GM21526 (cell line): ENCODE data around the gene RNU5D-1.
"Not testable (repeated sequence)": the region's sequence is repeated elsewhere in the genome, so short reads cannot be mapped to it uniquely, and the experiment has no call there.

ENCODE experiments used
- ATAC-seq: cut with Tn5 transposase; IDR thresholded peaks from one replicate; pipeline ENCODE4 v1.9.1; 2021; ENCODE audit warnings: moderate library complexity; ENCODE audit not compliant: unreplicated experiment, low FRiP score

RNU5D-1 gene

DNA sequence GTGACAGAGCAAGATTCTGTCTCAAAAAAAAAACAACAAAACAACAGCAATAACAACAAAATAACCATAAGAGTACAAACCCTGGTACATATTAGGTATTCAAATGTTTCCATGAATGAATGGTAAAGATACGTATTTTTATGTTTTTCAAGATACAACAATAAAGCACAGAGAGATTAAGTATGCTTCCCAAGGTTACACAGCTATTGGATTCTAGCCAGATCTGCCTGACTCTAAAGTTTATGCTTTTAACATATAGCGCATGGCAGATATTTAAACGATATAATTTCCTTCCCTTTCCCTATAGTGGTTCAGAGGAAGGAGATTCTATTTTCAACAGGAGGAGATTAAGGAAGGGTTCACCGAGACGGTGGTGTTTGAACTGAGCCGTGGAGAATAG lies 25.5 kb downstream of the RNU5D-1 start:
- no peak for ATAC-seq

DNA sequence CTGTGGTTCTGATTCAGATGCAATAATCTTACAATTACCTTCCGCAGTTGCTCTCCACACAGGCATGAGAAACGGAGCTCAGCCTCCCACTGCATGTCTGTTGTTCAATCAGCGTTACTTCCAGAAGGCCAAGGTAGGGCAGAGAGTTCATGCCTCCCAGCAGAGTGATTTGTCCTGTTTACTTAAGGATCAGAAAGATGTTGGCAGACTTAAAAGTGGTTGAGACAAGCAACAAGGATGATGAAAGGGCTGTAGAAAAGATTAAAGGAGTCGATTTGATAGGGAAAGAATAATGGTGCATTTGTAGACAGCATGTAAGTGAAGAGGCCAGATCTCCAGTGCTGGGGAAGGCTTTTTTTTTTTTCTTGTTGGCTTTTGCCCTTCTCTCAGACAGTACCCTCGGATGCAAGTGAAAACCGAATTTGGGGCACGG lies 29.8 kb downstream of the RNU5D-1 start:
- ATAC-seq, result no peak

DNA sequence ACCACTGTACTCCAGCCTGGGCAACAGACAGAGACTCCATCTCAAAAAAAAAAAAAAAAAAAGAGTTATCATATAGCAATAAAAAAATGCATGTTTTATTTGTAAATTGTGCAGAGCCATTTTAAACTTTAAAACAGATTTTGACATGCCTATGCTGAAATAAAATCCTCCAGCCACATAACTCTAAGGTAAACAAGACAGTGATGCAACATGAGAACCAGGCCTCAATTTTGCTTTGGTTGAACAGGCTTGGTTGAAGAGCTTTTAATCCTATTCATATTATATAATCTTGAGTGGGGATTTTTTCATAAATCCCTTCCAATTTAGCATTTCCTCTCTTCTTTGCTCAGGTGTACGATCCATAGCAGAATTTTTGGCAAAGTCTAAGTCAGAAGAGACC lies 30.4 kb downstream of the RNU5D-1 start:
- no peak for ATAC-seq

DNA sequence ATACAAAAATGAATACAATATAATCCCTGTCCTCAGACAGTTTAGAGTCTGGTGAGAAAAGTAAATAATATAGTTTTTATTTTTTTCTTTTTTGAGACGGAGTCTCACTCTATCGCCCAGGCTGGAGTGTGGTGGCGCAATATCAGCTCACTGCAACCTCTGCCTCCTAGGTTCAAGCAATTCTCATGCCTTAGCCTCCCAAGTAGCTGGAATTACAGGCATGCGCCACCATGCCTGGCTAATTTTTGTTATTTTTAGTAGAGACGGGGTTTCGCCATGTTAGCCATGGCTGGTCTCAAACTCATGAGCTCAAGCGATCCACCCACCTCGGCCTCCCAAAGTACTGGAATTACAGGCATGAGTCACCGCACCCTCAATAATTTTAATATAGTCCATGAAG lies 31.6 kb downstream of the RNU5D-1 start:
- not testable (repeated sequence) for ATAC-seq

DNA sequence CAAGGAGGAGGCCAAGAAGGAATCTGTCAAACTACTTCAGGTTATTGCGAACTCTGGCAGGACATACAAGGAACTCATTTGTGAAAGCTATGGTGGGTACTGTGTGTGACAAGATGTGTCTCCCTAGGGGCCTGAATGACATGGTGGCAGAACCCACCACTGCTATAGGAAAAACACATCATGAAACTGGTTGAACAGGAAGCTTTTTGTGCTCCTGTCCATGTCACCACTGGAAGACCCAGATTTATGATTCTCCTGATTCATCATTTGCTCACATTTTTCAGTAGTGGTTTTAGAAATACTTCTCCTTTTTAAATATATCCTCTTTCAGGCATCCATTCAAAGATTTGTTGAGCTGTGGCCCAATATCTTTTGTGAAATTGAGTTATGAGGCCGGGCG lies 32.8 kb downstream of the RNU5D-1 start:
- no peak for ATAC-seq

DNA sequence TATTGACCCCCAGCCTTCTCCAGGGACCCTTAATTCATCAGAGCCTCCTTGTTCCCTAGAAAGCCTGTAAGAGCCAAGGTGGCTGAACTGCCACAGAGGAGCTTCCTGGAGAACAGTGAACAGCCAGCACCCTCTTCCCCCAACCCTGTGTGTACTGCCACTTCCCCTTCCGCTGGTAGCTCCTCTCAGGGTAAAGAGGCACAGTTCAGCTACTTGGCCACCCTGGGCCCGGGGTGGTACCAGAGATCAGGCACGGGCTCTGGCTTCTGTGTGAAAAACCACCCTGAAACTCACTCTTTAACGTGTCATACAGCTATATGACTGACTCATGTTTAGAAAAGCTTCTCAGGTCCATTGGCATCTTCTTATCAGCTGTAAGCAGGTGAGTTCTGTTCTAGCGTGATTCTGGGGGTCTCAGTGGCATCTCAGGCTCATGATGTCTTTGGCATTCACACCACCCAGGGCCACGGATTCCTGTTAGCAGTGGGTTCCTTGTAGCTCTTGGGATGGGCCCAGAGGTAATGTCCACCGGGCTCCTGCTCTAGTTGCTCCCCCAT lies 34.1 kb downstream of the RNU5D-1 start:
- ATAC-seq, result no peak

DNA sequence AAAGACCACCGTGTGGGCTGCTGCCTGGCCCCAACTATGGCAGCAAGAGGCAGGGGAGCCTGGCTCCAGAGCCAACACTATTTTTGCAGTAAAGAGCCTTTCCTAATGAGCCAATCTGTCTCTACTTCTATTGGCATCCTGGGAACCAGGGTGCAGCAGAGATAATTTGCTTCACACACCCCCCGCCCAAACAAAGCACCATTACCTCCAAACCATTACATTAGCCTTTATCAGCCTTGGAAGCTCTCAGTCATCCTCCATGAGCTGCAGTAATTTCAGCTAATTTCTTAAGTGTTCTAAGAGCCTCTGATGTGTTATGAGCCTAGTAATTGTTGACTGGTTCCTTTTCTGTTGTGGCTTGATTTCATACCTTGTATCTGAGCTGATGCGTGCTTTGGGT lies 34.9 kb downstream of the RNU5D-1 start:
- ATAC-seq, result no peak

DNA sequence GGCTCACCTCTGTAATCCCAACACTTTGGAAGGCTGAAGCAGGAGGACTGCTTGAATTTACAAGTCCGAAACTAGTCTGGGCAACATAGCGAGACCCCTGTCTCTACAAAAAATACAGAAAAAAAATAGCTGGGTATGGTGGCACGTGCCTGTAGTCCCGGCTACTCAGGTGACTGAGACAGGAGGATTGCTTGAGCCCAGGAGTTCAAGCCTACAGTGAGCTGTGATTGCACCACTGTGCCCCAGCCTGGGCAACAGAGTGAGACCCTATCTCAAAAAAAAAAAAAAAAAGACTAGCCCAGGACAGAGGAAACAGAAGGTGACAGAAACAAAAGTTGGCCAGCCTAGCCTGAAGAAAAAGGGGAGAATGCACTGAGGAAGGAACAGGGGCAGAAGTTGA lies 35.3 kb downstream of the RNU5D-1 start:
- ATAC-seq, result no peak

DNA sequence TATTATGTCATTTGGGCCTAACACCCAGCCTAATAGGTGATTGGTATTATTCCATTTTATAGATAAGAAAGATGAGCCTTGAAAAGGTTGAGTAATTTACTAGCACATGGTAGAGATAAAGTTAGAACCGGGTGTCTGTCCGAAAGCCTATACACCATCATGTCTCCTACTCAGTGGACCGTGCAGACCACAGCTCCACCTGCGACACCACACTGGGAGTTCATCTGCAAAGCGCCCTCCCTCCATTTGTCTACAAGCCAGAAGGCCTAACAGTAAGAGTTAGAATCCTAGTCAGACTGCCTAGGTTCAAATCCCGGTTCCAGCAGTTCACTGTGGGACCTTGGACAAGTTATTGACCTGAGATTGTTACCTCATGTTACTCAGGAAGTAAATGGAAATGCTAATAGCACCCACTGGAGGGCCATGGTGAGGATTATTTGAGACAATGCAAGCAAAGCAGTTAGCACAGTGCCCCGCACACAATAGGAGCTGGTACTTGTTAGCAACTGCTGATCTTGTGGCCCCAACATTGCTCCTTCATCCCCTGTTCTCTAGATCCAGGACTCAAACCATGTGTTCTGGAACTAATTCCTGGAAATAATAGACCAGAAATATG lies 36.0 kb downstream of the RNU5D-1 start:
- ATAC-seq, result peak; percentile 53

DNA sequence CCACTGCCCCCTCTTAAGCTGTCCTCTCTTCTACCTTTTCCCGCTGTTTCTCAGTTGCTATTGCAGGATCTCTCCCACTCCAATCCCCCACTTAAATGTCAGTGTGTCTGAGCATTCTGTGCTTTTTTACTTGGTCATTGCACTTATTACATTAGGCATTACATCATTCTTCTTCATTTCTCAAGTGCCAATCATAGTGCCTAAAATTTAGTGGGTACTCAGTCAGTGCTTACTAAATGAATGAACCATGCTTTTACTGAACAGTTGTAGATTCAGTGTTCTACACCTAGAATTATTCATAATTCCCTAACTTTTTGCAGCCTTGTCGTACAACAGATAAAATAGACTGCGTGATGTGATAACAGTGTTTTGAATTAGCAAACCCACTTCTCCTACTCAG lies 37.1 kb downstream of the RNU5D-1 start:
- ATAC-seq, result no peak

DNA sequence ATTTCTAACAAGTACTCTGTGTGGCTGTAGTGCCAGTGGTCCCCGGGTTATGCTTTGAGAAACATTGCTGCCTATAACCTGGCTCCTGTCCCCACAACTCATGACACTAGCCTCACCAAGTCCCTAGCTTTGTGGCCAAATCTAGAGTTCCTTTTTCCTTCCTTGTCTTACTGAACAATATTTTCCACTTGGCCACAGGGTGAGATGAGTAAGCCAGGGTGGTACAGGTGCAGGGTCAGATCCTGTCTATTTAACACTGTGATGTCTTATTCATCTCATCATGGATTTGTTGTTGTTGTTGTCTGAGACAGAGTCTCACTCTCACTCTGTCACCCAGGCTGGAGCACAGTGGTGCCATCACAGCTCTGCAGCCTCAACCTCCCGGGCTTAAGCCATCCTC lies 37.8 kb downstream of the RNU5D-1 start:
- no peak for ATAC-seq

DNA sequence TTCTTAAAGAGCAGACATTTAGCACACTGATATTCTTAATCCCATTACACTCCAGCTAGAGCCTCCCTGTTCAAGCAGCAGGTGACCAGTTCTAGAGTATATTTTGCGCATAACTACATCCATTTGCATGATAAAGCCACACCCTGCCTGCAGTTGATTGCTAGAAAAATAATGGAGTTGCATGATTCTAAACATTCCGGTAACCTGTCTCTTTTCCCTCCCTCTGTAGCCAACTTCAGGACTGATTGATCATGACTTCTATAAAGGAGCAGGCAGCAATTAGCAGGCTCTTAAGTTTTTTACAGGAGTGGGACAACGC lies 41.6 kb downstream of the RNU5D-1 start:
- ATAC-seq, result no peak

DNA sequence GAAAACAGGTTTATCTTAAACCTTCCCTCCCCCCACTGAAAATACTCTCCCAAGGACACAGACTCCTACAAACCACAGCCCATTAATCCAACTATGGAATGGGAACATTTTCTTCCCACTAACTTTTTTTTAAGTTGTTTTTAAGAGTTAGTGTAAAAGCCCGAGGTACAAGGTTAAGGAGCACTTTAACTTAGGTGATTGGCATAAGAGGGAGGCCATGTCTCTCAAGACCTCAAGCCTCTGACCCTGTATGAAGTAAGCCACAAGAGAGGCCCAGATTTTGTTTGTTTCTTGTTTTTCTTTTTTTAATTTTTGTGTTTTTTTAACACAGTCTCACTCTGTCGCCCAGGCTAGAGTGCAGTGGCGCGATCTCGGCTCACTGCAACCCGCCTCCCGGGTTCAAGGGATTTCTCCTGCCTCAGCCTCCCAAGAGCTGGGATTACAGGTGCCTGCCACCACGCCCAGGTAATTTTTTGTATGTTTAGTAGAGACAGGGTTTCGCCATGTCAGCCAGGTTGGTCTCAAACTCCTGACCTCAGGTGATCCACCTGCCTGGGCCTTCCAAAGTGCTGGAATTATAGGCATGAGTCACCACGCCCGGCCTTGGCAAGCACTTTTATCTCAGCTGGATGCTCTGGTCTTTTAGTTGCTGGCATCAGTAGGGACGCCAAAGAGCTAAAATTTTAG lies 42.1 kb downstream of the RNU5D-1 start:
- no peak for ATAC-seq

DNA sequence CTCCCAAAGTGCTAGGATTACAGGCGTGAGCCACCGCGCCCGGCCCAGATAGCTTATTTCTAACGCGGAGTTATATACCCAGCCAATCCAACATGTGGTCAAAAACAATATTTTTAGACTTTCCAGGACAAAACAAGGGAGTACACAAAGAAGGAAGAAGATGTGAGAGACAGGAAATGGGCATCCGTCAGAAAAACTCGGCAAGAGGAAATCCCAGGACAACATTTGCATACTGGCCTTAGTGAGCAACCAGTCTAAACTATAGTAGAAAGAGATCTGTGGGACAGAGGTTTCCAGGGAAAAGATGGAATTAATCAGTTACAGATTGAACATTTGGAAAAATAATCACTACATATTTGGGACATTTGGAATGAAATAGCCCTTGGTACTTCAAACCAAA lies 45.1 kb downstream of the RNU5D-1 start:
- no peak for ATAC-seq

DNA sequence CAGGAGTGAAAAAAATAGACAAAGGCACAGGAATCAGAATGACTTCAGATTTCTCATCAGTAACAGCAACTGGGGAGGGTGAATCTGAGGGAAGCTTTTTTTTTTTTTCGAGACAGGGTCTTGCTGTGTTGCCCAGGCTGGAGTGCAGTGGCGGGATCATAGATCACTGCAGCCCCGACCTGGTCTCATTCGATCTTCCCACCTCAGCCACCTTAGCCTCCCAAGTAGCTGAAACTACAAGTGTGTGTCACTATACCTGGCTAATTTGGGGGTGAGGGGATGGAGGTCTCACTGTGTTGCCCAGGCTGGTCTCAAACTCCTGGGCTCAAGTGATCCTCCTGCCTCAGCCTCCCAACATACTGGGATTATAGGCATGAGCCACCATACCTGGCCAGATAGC lies 45.8 kb downstream of the RNU5D-1 start:
- ATAC-seq, result no peak

DNA sequence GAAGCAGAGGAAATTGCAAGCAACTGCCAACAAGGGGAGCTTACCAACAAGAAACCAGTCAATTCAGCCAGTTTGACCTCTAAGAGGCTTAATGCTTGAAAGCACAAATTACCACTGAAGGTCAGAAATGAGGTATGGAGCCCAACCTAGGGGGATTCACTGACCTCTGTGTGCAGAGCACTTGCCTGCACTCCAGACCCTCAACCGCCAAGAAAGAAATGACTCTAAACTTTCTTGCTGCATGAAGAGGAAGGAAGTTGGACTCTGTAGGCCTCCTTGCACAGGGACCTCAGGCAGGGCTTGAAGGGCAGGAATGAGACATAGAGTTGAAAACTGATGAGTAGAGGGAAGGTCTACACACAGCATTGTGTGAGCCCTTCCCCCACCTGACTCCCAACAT lies 46.4 kb downstream of the RNU5D-1 start:
- ATAC-seq, result no peak

DNA sequence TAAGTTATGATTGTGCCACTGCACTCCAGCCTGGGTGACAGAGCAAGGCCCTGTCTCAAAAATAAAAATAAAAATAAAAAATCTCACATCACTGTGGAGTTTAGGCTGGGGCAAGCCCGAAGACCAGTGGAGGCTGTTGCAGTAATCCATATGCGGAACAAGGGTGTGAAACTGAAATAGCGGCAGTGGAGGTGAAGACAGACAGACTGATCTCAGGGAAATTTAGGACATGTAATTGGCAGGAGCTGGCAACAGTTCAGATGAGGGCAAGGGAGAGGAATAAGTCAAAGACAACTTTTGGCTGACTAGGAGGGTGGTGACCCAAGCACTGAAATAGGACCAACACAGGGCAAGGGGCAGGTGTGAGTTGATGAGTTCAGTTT lies 48.1 kb downstream of the RNU5D-1 start:
- no peak for ATAC-seq

DNA sequence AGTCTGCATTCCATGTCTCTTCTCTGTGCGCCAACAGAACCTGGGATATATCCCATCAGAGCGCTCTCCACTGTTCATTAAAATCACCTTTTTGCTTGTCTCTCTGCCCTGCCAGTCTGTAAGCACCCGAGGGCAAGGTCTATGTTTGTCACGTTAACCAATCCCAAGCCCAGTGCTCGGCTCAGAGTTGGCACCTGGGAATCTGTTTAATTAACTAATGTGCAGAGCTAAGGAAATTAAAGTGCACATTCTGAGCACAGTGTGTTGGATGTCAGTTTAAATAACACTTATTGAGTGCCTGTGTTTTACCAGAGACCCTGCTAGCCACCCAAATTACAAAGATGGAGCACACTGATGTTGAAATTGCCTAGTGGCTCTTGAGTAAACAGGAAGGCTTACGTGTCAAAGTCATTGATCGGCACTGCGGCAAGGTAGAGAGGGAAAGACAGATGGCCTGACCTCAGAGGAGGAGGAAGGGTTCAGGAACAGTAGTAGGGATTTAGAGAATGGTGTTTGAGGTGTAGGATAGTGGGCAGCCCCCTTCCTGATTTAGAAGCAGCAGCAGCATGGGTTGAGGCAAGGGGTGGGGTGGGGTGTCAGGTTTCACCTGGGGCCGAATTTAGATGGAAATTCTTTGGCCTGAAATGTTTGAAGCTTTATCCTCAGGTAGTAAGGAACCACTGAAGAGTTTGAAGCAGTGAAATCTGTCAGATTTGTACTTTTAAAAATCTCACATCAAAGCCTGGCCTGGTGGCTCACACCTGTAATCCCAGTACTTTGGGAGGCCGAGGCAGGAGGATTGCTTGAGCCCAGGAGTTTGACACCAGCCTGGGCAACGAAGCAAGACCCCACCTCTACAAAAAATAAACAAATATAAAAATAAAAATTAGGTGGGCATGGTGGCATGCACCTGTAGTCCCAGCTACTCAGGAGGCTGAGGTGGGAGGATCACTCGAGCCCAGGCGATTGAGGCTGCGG lies 48.8 kb downstream of the RNU5D-1 start:
- no peak for ATAC-seq
